K562 (cell line): ENCODE results near the gene CEP170. TPM values are rescaled to one million over a fixed set of nuclear protein-coding genes. Genes with fewer than 3 reads are reported as not detected.
"Not testable (repeated sequence)": the region's sequence is repeated elsewhere in the genome, so short reads cannot be mapped to it uniquely, and the experiment has no call there.

ENCODE experiments used
- ATAC-seq: fragments of 200-7000 bp; cut with Tn5 transposase; 3 replicates; pipeline ENCODE4 v1.9.1; 2020; ENCODE audit warnings: moderate library complexity
- BruUV-seq: library from RNA; stranded (reverse); fragments of 400-500 nt; replicated peaks from 2 replicates; lab custom pipeline; 2021; lab: Mats Ljungman, UMichigan
- CTCF ChIA-PET: fragments of 300-600 bp; formaldehyde crosslinking; extraction: SDS; loops from one replicate; lab custom pipeline; 2021; ENCODE audit warnings: low intra/inter-chr PET ratio; lab: Yijun Ruan, JAX
- POLR2A ChIA-PET: fragments of 300-600, 350-650 bp; sonication (Branson Sonifier 250); formaldehyde crosslinking; extraction: SDS; loops from one replicate; lab custom pipeline; 2021; ENCODE audit warnings: antibody characterized with exemption, inconsistent platforms; lab: Yijun Ruan, JAX
- DNase-seq, 4 experiments: peaks; one replicate each; pipeline versions ENCODE4 v3.0.0 to v3.0.0-alpha.2; 2011 to 2018; ENCODE audit warnings: low spot score in 3 of 4, mixed read lengths in 3 of 4; ENCODE audit errors: extremely low read depth in 1 of 4
- FAIRE-seq: peaks from 2 replicates; lab custom pipeline; 2011; peaks lifted over from hg19 to GRCh38; lab: Jason Lieb, UNC
- H2AFZ ChIP-seq: 2 replicates; pipeline ENCODE4 v1.6.0; 2011; ENCODE audit warnings: low read depth, low read length, control low read depth, inconsistent platforms
- H3K27ac ChIP-seq: fragments of 200-600 bp; 3 replicates; pipeline ENCODE4 v1.8.0; 2011; ENCODE audit warnings: low read depth, mild to moderate bottlenecking, control low read depth, inconsistent platforms, low read length, moderate library complexity, mixed read lengths; ENCODE audit errors: extremely low read depth
- H3K27me3 ChIP-seq, 2 experiments: fragments of 300-600 bp in 1 of 2; 2 replicates in 1 of 2; 3 replicates in 1 of 2; pipeline versions ENCODE4 v1.6.0 to v1.8.0; 2011; ENCODE audit warnings: inconsistent platforms in 2 of 2, low read length in 2 of 2, mild to moderate bottlenecking in 1 of 2, mixed read lengths in 1 of 2, moderate library complexity in 1 of 2; ENCODE audit not compliant: control insufficient read depth in 2 of 2, insufficient read depth in 2 of 2
- H3K36me3 ChIP-seq: fragments of 300-600 bp; 3 replicates; pipeline ENCODE4 v1.8.0; 2011; ENCODE audit warnings: mild to moderate bottlenecking, low read length, inconsistent platforms; ENCODE audit not compliant: control insufficient read depth, insufficient read depth
- H3K4me1 ChIP-seq, 2 experiments: fragments of 200-600 bp in 1 of 2; replicated peaks in 1 of 2; 2 replicates in 1 of 2; 3 replicates in 1 of 2; pipeline versions ENCODE4 v1.5.1 to v1.8.0; 2011; ENCODE audit warnings: inconsistent platforms in 2 of 2, low read length in 2 of 2, mild to moderate bottlenecking in 1 of 2, mixed read lengths in 1 of 2, moderate library complexity in 1 of 2; ENCODE audit not compliant: control insufficient read depth in 2 of 2, insufficient read depth in 2 of 2
- H3K4me2 ChIP-seq: 2 replicates; pipeline ENCODE4 v1.6.1; 2011; ENCODE audit warnings: low read length, control low read depth, inconsistent platforms, mixed read lengths; ENCODE audit not compliant: insufficient read depth
- H3K4me3 ChIP-seq: fragments of 200-600 bp; sonication (generic), shearing (Covaris generic); 2 replicates; pipeline ENCODE4 v1.5.1; 2016; ENCODE audit warnings: control low read depth, inconsistent platforms
- H3K79me2 ChIP-seq: fragments of 200-600 bp; 3 replicates; pipeline ENCODE4 v1.8.0; 2011; ENCODE audit warnings: low read length, inconsistent platforms; ENCODE audit not compliant: control insufficient read depth, insufficient read depth
- H3K9ac ChIP-seq, 2 experiments: 2 replicates each; pipeline versions ENCODE4 v1.6.0 to v1.6.1; 2011; ENCODE audit warnings: low read depth in 2 of 2, low read length in 2 of 2, control low read depth in 1 of 2, inconsistent platforms in 1 of 2, mild to moderate bottlenecking in 1 of 2, mixed read lengths in 1 of 2; ENCODE audit not compliant: insufficient read depth in 1 of 2
- H3K9me1 ChIP-seq: one replicate; pipeline ENCODE4 v1.6.0; 2011; ENCODE audit warnings: inconsistent platforms, mild to moderate bottlenecking, low read length, moderate library complexity; ENCODE audit not compliant: control insufficient read depth, insufficient read depth
- H3K9me3 ChIP-seq: replicated peaks from 2 replicates; pipeline ENCODE4 v1.5.1; 2011; ENCODE audit warnings: low read depth, low read length, inconsistent platforms; ENCODE audit not compliant: control insufficient read depth, insufficient read depth
- H4K20me1 ChIP-seq: replicated peaks from 2 replicates; pipeline ENCODE4 v1.6.1; 2011; ENCODE audit warnings: low read length, inconsistent platforms, mixed read lengths; ENCODE audit not compliant: control insufficient read depth, insufficient read depth
- RB1 ChIP-seq: fragments of 450-650 bp; IDR thresholded peaks from 2 replicates; pipeline ENCODE4 v1.6.1; 2017; ENCODE audit warnings: low read depth, mild to moderate bottlenecking
- TRIM28 ChIP-seq: fragments of 450-650 bp; IDR thresholded peaks from 2 replicates; pipeline ENCODE4 v1.6.1; 2017
- ZFX ChIP-seq: sonication (generic); formaldehyde crosslinking; IDR thresholded peaks from 2 replicates; pipeline ENCODE4 v1.8.0; 2022; ENCODE audit warnings: mild to moderate bottlenecking, missing genetic modification reagents, moderate library complexity
- WGBS: fragments of 100-300 bp; shearing (Covaris generic); methylation state at CpG from one replicate; pipeline ENCODE4 v1.1.6; 2016; ENCODE audit warnings: low coverage, mixed read lengths; ENCODE audit not compliant: insufficient coverage; ENCODE audit errors: missing lambda C conversion rate; 5-methylcytosine and 5-hydroxymethylcytosine counted together
- in situ Hi-C: fragments of 300-500 bp; cut with MboI; formaldehyde crosslinking; loops from 4 replicates; pipeline ENCODE4 v1.15.0; 2018; ENCODE audit warnings: inconsistent platforms, mixed read lengths
- intact Hi-C: fragments of 100-400 bp; cut with micrococcal nuclease; formaldehyde crosslinking; loops from 2 replicates; pipeline ENCODE4 v1.14.2; 2022
- polyA plus RNA-seq, 8 experiments: library from polyadenylated mRNA; depleted of rRNA in 4 of 8; stranded (reverse) in 5 of 8; unstranded in 3 of 8; fragments of >200 nt; fragmentation: Nextera tagmentation in 2 of 8; fragmentation: Illumina TruSeq in 1 of 8; extraction: Ambion mirVana in 2 of 8; extraction: Trizol in 1 of 8; gene quantifications; 2 replicates each; pipeline versions ENCODE4 v1.2.1 to v1.2.3, GENCODE V29; 2011 to 2014; ENCODE audit warnings: inconsistent platforms in 1 of 8, missing spikeins in 1 of 8
- small RNA-seq: library from RNA; depleted of rRNA; stranded (forward); fragments of <200 nt; gene quantifications from one replicate; pipeline ENCODE3, GENCODE V24; 2014
- total RNA-seq, 7 experiments: library from RNA; depleted of rRNA in 6 of 7; stranded (reverse); fragments of >200 nt in 6 of 7; fragmentation: Illumina TruSeq in 2 of 7; extraction: Trizol in 2 of 7; gene quantifications; 2 replicates each; pipeline versions ENCODE4 v1.2.1 to v1.2.3, GENCODE V29; 2011 to 2021; ENCODE audit warnings: low replicate concordance in 1 of 7

CEP170 gene
- total and polyA plus RNA-seq, 9 of the 15 experiments (the other 6 are each of a cell fraction or from before 2014, with no cell fraction given) = 22.6 to 110 (median 68.5) TPM

DNA sequence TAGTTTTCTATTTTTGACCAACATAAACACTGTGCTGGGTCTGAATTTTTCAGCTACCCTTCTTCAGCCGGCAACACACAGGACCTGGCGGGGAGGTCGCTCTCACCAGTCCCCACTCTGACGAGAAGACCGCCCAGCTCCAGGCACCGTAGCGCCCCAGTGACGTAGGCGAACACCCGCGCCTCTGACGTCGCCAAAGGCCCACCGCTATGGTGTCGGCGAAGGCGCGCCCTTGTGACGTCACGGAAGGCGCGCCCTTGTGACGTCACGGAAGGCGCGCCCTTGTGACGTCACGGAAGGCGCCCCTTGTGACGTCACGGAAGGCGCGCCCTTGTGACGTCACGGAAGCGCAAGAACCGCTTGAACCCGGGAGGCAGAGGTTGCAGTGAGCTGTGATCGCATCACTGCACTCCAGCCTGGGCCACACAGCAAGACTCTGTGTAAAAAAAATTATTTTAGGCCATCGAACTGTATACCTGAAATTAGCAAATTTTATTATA, 153.5 kb downstream of the CEP170 start (continued):
- peak; percentile 92 for TF ChIP-seq ZFX (CRISPR knock-in tag)
- peak; percentile 84; the same call in 1 of the 2 replicates for TF ChIP-seq RB1
- 0 out of 2 replicates have a peak, but pooled peaks have one; percentile 63 for TF ChIP-seq TRIM28

DNA sequence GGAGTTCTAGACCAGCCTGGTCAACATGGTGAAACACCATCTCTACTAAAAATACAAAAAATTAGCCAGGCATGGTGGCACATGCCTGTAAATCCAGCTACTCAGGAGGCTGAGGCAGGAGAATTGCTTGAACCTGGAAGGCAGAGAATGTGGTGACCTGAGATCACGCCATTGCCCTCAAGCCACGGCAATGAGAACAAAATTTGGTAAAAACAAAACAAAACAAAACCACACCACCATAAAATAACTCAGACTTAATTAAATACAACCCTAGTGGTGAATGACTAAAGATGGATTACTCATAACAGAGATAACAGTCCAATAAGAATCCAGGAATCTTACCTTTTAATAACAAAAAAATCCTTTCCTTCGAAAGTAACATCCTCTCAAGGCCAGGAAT, 167.7 kb downstream of the CEP170 start:
- H4K20me1 ChIP-seq, H3K9me3 ChIP-seq, in situ Hi-C loops, H3K27ac ChIP-seq, H3K27me3 ChIP-seq, H3K4me2 ChIP-seq, H3K79me2 ChIP-seq, H3K4me1 ChIP-seq, H3K9ac ChIP-seq, BruUV-seq, ATAC-seq, H2AFZ ChIP-seq, DNase-seq, intact Hi-C loops, H3K36me3 ChIP-seq, H3K4me3 ChIP-seq, POLR2A ChIA-PET, FAIRE-seq, CTCF ChIA-PET, H3K9me1 ChIP-seq: not testable (repeated sequence)
- 70% methylated on average over 3 of the region's 3 CpGs for WGBS

Small RNA genes lying within 50 kb of the gene (small RNA-seq; reads per million reads assigned to genes)
- not detected for gene RNU6-747P

Other genes with a start within 250 kb of the CEP170 start
- gene SDCCAG8, start 760 bp upstream of the CEP170 start, total RNA-seq (2014; rRNA removed) = 17.9 and 22.7 TPM in 2 replicates
- gene SDCCAG8, start 760 bp upstream of the CEP170 start, total RNA-seq (2014; rRNA removed; fragmentation: Illumina TruSeq; extraction: Trizol) = 24.5 and 25.4 TPM in 2 replicates
- gene SDCCAG8, start 760 bp upstream of the CEP170 start, total RNA-seq (2015; rRNA removed; fragmentation: Illumina TruSeq; extraction: Trizol) = 26.6 and 32.6 TPM in 2 replicates
- gene SDCCAG8, start 760 bp upstream of the CEP170 start, total RNA-seq (2021) = 23.8 and 26.1 TPM in 2 replicates
- 36.7 and 38.7 TPM in 2 replicates for gene SDCCAG8, start 760 bp upstream of the CEP170 start, polyA plus RNA-seq (2011; rRNA removed)
- 17.5 and 25.0 TPM in 2 replicates for gene SDCCAG8, start 760 bp upstream of the CEP170 start, polyA plus RNA-seq (2014; fragmentation: Illumina TruSeq; extraction: Trizol)
- gene SDCCAG8, start 760 bp upstream of the CEP170 start, polyA plus RNA-seq (2014; fragmentation: Nextera tagmentation; extraction: Ambion mirVana) = 10 to 100 TPM; 21.6 to 29.6 TPM
- gene SDCCAG8, start 760 bp upstream of the CEP170 start, polyA plus RNA-seq (2014; rRNA removed) = 17.4 and 28.8 TPM in 2 replicates